H1 (cell line): ENCODE data around the gene PSME3. TPM values are rescaled to one million over a fixed set of nuclear protein-coding genes. Genes with fewer than 3 reads are reported as not detected.

Experiments used
- CTCF ChIA-PET: fragments of 300-600 bp; sonication (Branson Sonifier 250); formaldehyde crosslinking; loops from one replicate; lab custom pipeline; 2021; ENCODE audit not compliant: partially characterized antibody; lab: Charles Lee
- POLR2A ChIA-PET: fragments of 300-600 bp; sonication (Branson Sonifier 250); formaldehyde crosslinking; loops from one replicate; lab custom pipeline; 2021; ENCODE audit warnings: inconsistent platforms; ENCODE audit not compliant: partially characterized antibody; lab: Charles Lee
- DNase-seq, 2 experiments: peaks; one replicate each; pipeline versions ENCODE4 v3.0.0 to v3.0.0-alpha.2; 2010 to 2022; ENCODE audit warnings: low spot score in 2 of 2, low read depth in 1 of 2, mixed read lengths in 1 of 2
- FAIRE-seq: peaks from 2 replicates; lab custom pipeline; 2011; peaks lifted over from hg19 to GRCh38; lab: Jason Lieb, UNC
- H2AFZ ChIP-seq: 2 replicates; pipeline ENCODE4 v1.8.1; 2012; ENCODE audit warnings: low read length, inconsistent platforms
- H2AK5ac ChIP-seq: 2 replicates; pipeline ENCODE4 v1.6.1; 2013; ENCODE audit warnings: low read depth, low read length
- H2BK120ac ChIP-seq: replicated peaks from 2 replicates; pipeline ENCODE3; 2013; ENCODE audit warnings: low read depth, low read length, inconsistent platforms
- H2BK12ac ChIP-seq: 2 replicates; pipeline ENCODE4 v1.6.1; 2013; ENCODE audit warnings: low read depth, low read length
- H2BK15ac ChIP-seq: 2 replicates; pipeline ENCODE4 v1.6.1; 2013; ENCODE audit warnings: low read length
- H2BK20ac ChIP-seq: 2 replicates; pipeline ENCODE4 v1.6.1; 2013; ENCODE audit warnings: low read length
- H2BK5ac ChIP-seq: 2 replicates; pipeline ENCODE4 v1.6.1; 2013; ENCODE audit warnings: low read depth, low read length
- H3K14ac ChIP-seq: 2 replicates; pipeline ENCODE4 v1.6.1; 2013; ENCODE audit warnings: inconsistent platforms; ENCODE audit not compliant: insufficient read length
- H3K18ac ChIP-seq: 2 replicates; pipeline ENCODE4 v1.6.1; 2013; ENCODE audit warnings: low read length; ENCODE audit errors: extremely low read depth
- H3K23ac ChIP-seq: 2 replicates; pipeline ENCODE4 v1.6.1; 2013; ENCODE audit warnings: inconsistent platforms; ENCODE audit not compliant: insufficient read length
- H3K23me2 ChIP-seq: 2 replicates; pipeline ENCODE4 v1.6.1; 2013; ENCODE audit warnings: low read depth, low read length
- H3K27ac ChIP-seq: 2 replicates; pipeline ENCODE4 v1.6.1; 2011; ENCODE audit warnings: low read depth, low read length, inconsistent platforms
- H3K27me3 ChIP-seq, 4 experiments: replicated peaks in 1 of 4; 1 replicate in 1 of 4; 2 replicates in 3 of 4; pipeline versions ENCODE4 v1.6.1 to v1.8.1; 2011 to 2013; ENCODE audit warnings: low read length in 3 of 4, mild to moderate bottlenecking in 3 of 4, inconsistent platforms in 2 of 4, mixed read lengths in 2 of 4, moderate library complexity in 1 of 4; ENCODE audit not compliant: control insufficient read depth in 3 of 4, insufficient read depth in 3 of 4; ENCODE audit errors: extremely low read depth in 1 of 4
- H3K36me3 ChIP-seq, 4 experiments: 2 replicates each; pipeline versions ENCODE4 v1.6.1 to v1.8.1; 2011 to 2013; ENCODE audit warnings: mild to moderate bottlenecking in 4 of 4, low read length in 3 of 4, moderate library complexity in 2 of 4, control low read depth in 1 of 4, inconsistent platforms in 1 of 4; ENCODE audit not compliant: insufficient read depth in 4 of 4, control insufficient read depth in 2 of 4
- H3K4ac ChIP-seq: replicated peaks from 2 replicates; pipeline ENCODE3; 2013; ENCODE audit warnings: low read length, low read depth, mixed read lengths, inconsistent platforms; ENCODE audit not compliant: insufficient read length
- H3K4me1 ChIP-seq, 4 experiments: replicated peaks in 1 of 4; 1 replicate in 1 of 4; 2 replicates in 3 of 4; pipeline versions ENCODE4 v1.6.1 to v1.8.1; 2011 to 2013; ENCODE audit warnings: low read length in 3 of 4, inconsistent platforms in 2 of 4, mixed read lengths in 1 of 4; ENCODE audit not compliant: insufficient read depth in 4 of 4, control insufficient read depth in 3 of 4
- H3K4me2 ChIP-seq, 2 experiments: 2 replicates each; pipeline versions ENCODE4 v1.6.1 to v1.8.1; 2011 to 2013; ENCODE audit warnings: low read depth in 2 of 2, low read length in 2 of 2, control low read depth in 1 of 2, inconsistent platforms in 1 of 2, mild to moderate bottlenecking in 1 of 2; ENCODE audit not compliant: insufficient read depth in 1 of 2
- H3K4me3 ChIP-seq, 4 experiments: fragments of 200-600, 300-600 bp in 1 of 4; sonication (generic), shearing (Covaris generic), sonication (Bioruptor Twin) in 1 of 4; 2 replicates each; pipeline versions ENCODE4 v1.5.1 to v1.8.1; 2011 to 2016; ENCODE audit warnings: low read length in 4 of 4, low read depth in 3 of 4, control low read depth in 2 of 4, inconsistent platforms in 2 of 4, mild to moderate bottlenecking in 2 of 4, mixed read lengths in 1 of 4, moderate library complexity in 1 of 4; ENCODE audit not compliant: insufficient read depth in 2 of 4; ENCODE audit errors: extremely low read depth in 1 of 4
- H3K56ac ChIP-seq: replicated peaks from 2 replicates; pipeline ENCODE3; 2013; ENCODE audit warnings: low read depth, mild to moderate bottlenecking, mixed read lengths, low read length, inconsistent platforms; ENCODE audit not compliant: insufficient read length
- H3K79me1 ChIP-seq: 2 replicates; pipeline ENCODE4 v1.6.1; 2013; ENCODE audit warnings: low read depth, low read length, control low read depth
- H3K79me2 ChIP-seq, 2 experiments: 2 replicates each; pipeline versions ENCODE4 v1.6.1 to v1.8.1; 2012 to 2013; ENCODE audit warnings: low read length in 2 of 2, mild to moderate bottlenecking in 2 of 2, inconsistent platforms in 1 of 2; ENCODE audit not compliant: insufficient read depth in 2 of 2, control insufficient read depth in 1 of 2
- H3K9ac ChIP-seq, 4 experiments: replicated peaks in 1 of 4; 1 replicate in 1 of 4; 2 replicates in 3 of 4; pipeline versions ENCODE4 v1.6.1 to v1.8.1; 2011 to 2013; ENCODE audit warnings: low read depth in 3 of 4, low read length in 3 of 4, control low read depth in 2 of 4, mild to moderate bottlenecking in 2 of 4, moderate library complexity in 2 of 4, inconsistent platforms in 1 of 4; ENCODE audit errors: extremely low read depth in 1 of 4
- H3K9me3 ChIP-seq, 2 experiments: 2 replicates each; pipeline versions ENCODE4 v1.6.1 to v1.8.1; 2012 to 2013; ENCODE audit warnings: mild to moderate bottlenecking in 2 of 2, moderate library complexity in 2 of 2, control low read depth in 1 of 2, inconsistent platforms in 1 of 2, low read depth in 1 of 2, low read length in 1 of 2, mixed read lengths in 1 of 2; ENCODE audit not compliant: insufficient read depth in 2 of 2
- H4K20me1 ChIP-seq, 2 experiments: replicated peaks in 1 of 2; 2 replicates each; pipeline versions ENCODE3 to v1.8.1; 2011 to 2013; ENCODE audit warnings: inconsistent platforms in 2 of 2, low read length in 2 of 2, mild to moderate bottlenecking in 1 of 2; ENCODE audit not compliant: insufficient read depth in 2 of 2, control insufficient read depth in 1 of 2
- H4K5ac ChIP-seq: 2 replicates; pipeline ENCODE4 v1.6.1; 2013; ENCODE audit warnings: low read length, low read depth, mixed read lengths, inconsistent platforms; ENCODE audit not compliant: insufficient read length
- H4K8ac ChIP-seq: 2 replicates; pipeline ENCODE4 v1.8.0; 2013; ENCODE audit warnings: mild to moderate bottlenecking, moderate library complexity, low read length, inconsistent platforms; ENCODE audit not compliant: insufficient read depth; ENCODE audit errors: extremely low read depth
- H4K91ac ChIP-seq: replicated peaks from 2 replicates; pipeline ENCODE3; 2013; ENCODE audit warnings: low read length, mixed read lengths, inconsistent platforms; ENCODE audit not compliant: insufficient read length
- KDM4A ChIP-seq: IDR thresholded peaks from one replicate; pipeline ENCODE4 v1.7.1; 2012; ENCODE audit warnings: low read depth, mild to moderate bottlenecking, moderate library complexity, low read length, inconsistent platforms; ENCODE audit not compliant: severe bottlenecking
- NANOG ChIP-seq: IDR thresholded peaks from 2 replicates; pipeline ENCODE4 v1.6.1; 2011; ENCODE audit warnings: low read length, low read depth, mild to moderate bottlenecking, inconsistent platforms; ENCODE audit not compliant: insufficient read depth, poor library complexity, severe bottlenecking
- TEAD4 ChIP-seq: IDR thresholded peaks from 2 replicates; pipeline ENCODE4 v1.6.1; 2012; ENCODE audit warnings: low read depth, low read length, inconsistent platforms, mixed read lengths
- WGBS, 2 experiments: shearing (Covaris generic) in 1 of 2; methylation state at CpG; one replicate each; pipeline versions ENCODE4 v1.1.6 to v1.1.7; 2013 to 2015; ENCODE audit warnings: low lambda C conversion rate in 2 of 2, mixed read lengths in 2 of 2, inconsistent platforms in 1 of 2, low coverage in 1 of 2, missing lambda C conversion rate in 1 of 2; ENCODE audit not compliant: insufficient replicate concordance in 2 of 2, insufficient coverage in 1 of 2, insufficient read length in 1 of 2; ENCODE audit errors: extremely low coverage in 1 of 2, missing lambda C conversion rate in 1 of 2; 5-methylcytosine and 5-hydroxymethylcytosine counted together
- polyA plus RNA-seq, 7 experiments: library from polyadenylated mRNA; depleted of rRNA in 3 of 7; stranded (reverse) in 5 of 7; unstranded in 2 of 7; fragments of >200 nt in 5 of 7; fragments of 200-250 nt in 2 of 7; gene quantifications; 1 replicate in 5 of 7; 2 replicates in 1 of 7; 4 replicates in 1 of 7; pipeline versions ENCODE4 v1.2.1 to v1.2.3, GENCODE V29; 2011 to 2013; ENCODE audit warnings: missing spikeins in 2 of 7, mixed read lengths in 2 of 7
- total RNA-seq: library from RNA; stranded (reverse); fragmentation: NEBNext Ultra II Directional; extraction: Animal tissue kit (Norgen Biotek cat#: 25700); gene quantifications from 2 replicates; pipeline ENCODE4 v1.2.1, GENCODE V29; 2021

The PSME3 gene
- total and polyA plus RNA-seq, 2 of the 8 experiments (the other 6 are each of a cell fraction or from before 2014, with no cell fraction given), result 149 to 224 TPM

GRCh38 chr17:42868338-42868737, 35.1 kb downstream of the PSME3 start:
- Histone ChIP-seq H3K4me1 (no peaks in the 10 kb centered on the region), H3K4me3 (no peak overlapping the region), H2BK5ac (no peak overlapping the region), H3K9me3 (peaks cover 2 to 11% of the 10 kb centered on the region in 2 experiments; a peak in 1 of 4 replicates), H2AK5ac (no peak overlapping the region), H4K20me1 (no peaks in the 10 kb centered on the region), H3K4ac (no peak overlapping the region), H2BK120ac (no peak overlapping the region), H3K56ac (no peak overlapping the region), H2BK15ac (no peak overlapping the region), H4K8ac (no peak overlapping the region; the same call in 1 of the 2 replicates), H3K4me2 (no peak overlapping the region), H3K79me2 (no peaks in the 10 kb centered on the region), H3K27ac (no peak overlapping the region), H3K79me1 (no peaks in the 10 kb centered on the region), H4K5ac (no peak overlapping the region), H4K91ac (no peak overlapping the region), H3K9ac (no peak overlapping the region), H2BK20ac (no peak overlapping the region), H3K23ac (no peak overlapping the region), H3K23me2 (no peaks in the 10 kb centered on the region), H3K14ac (no peak overlapping the region), H3K18ac (no peak overlapping the region), H3K36me3 (no peaks in the 10 kb centered on the region), H2AFZ (no peak overlapping the region), H3K27me3 (no peaks in the 10 kb centered on the region), H2BK12ac (no peak overlapping the region)
- FAIRE-seq (no peak), DNase-seq (no peak)
- POLR2A ChIA-PET, result interaction anchor here (1.0 to 1.3 kb wide), 2 partner anchors 19 to 23 kb away, joined by 3 read pairs; no protein-coding TSS in a partner anchor
- WGBS, 2 experiments, result 95% methylated on average over 12 of the region's 12 CpGs; no CpG with 5 or more reads in 1 of the 2 experiments
- CTCF ChIA-PET, result interaction anchor here (1.3 kb wide), 1 partner anchor 43 kb away, joined by 3 read pairs; no protein-coding TSS in a partner anchor
- no peak for TF ChIP-seq KDM4A
- TF ChIP-seq NANOG, result no peak
- TF ChIP-seq TEAD4, result no peak
